ENCODE measurements around the gene ARAP2.

Gene ARAP2

DNA sequence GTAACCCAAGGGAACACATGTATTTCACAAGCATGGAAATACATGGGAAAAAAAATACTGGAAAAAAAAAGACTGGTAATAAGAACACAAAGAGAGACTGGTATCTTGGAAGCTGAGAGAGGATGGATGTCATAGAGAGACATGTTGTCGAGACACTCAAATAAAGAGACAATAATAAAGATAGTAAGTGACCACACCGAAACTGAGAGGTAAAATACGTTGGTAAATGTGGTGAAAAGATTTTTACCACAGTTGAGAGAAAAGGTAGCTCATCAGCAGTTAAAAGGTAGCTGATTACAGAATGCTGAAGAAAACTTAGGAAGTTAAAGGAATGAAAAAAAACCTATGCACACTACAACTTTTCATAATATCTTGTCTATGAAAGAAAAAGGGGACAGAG lies 81.1 kb downstream of the ARAP2 start:
- no peak for TF ChIP-seq TAF1 (IDR thresholded peaks at IDR 0.05; ENCODE audit: borderline replicate concordance, insufficient read depth, low read length)
- TF ChIP-seq, protein P1, sequence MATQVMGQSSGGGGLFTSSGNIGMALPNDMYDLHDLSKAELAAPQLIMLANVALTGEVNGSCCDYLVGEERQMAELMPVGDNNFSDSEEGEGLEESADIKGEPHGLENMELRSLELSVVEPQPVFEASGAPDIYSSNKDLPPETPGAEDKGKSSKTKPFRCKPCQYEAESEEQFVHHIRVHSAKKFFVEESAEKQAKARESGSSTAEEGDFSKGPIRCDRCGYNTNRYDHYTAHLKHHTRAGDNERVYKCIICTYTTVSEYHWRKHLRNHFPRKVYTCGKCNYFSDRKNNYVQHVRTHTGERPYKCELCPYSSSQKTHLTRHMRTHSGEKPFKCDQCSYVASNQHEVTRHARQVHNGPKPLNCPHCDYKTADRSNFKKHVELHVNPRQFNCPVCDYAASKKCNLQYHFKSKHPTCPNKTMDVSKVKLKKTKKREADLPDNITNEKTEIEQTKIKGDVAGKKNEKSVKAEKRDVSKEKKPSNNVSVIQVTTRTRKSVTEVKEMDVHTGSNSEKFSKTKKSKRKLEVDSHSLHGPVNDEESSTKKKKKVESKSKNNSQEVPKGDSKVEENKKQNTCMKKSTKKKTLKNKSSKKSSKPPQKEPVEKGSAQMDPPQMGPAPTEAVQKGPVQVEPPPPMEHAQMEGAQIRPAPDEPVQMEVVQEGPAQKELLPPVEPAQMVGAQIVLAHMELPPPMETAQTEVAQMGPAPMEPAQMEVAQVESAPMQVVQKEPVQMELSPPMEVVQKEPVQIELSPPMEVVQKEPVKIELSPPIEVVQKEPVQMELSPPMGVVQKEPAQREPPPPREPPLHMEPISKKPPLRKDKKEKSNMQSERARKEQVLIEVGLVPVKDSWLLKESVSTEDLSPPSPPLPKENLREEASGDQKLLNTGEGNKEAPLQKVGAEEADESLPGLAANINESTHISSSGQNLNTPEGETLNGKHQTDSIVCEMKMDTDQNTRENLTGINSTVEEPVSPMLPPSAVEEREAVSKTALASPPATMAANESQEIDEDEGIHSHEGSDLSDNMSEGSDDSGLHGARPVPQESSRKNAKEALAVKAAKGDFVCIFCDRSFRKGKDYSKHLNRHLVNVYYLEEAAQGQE (IDR thresholded peaks at IDR 0.05; ENCODE audit: insufficient read depth in 1 of 2, low read depth in 2 of 2, low read length in 2 of 2) = no peak

DNA sequence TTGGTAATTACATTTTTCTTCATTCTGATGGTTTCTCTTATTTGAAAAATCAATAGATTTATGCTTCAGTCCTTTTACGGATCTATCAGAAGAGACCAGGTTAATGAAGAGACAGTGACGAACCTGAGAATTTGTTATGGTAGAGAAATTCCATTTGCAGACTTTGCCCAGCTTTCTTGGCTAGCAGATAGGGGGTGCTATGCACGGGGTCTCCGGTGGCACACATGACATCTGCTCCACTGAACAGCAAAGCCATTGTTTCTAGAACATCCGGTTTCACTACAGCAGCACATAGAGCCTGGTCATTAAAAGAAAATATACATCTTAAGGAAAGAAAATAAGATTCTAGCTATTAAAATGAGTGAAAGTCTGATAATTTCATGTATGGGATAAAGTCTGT lies 85.1 kb downstream of the ARAP2 start:
- TF ChIP-seq TAF1 (IDR thresholded peaks at IDR 0.05; ENCODE audit: borderline replicate concordance, insufficient read depth, low read length) = no peak
- TF ChIP-seq, protein P1 (IDR thresholded peaks at IDR 0.05; ENCODE audit: insufficient read depth in 1 of 2, low read depth in 2 of 2, low read length in 2 of 2) = no peak
- no peak for TF ChIP-seq FOXP2 (optimal IDR thresholded peaks at IDR 0.05; ENCODE audit: borderline replicate concordance, extremely low read depth, extremely low read length, insufficient read depth)
- TF ChIP-seq SIN3A (IDR thresholded peaks at IDR 0.05; ENCODE audit: borderline replicate concordance, insufficient read depth, low read length) = no peak
- no peak for TF ChIP-seq POLR2AphosphoS5 (IDR thresholded peaks at IDR 0.05; ENCODE audit: low read depth, low read length)

DNA sequence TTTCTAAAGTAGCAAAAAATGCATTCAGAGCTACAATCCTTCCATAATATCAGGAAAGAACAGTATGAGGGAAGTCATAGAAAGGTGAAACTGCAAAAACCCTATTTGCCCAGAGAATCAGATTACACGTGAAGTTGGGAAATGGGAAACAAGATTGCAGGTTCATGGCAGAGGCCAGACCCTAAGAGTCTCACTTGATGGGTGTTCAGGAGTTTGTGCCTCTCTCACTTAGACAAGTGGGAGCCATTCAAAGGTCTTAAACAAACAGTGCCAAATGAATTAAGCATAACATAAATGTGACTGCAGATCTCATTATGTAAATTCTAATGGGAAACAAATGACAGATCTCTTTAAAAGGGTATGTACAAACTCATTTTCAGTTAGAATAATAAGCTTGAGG lies 91.6 kb downstream of the ARAP2 start:
- TF ChIP-seq SIN3A (IDR thresholded peaks at IDR 0.05; ENCODE audit: borderline replicate concordance, insufficient read depth, low read length) = no peak
- TF ChIP-seq, protein P1 (IDR thresholded peaks at IDR 0.05; ENCODE audit: insufficient read depth in 1 of 2, low read depth in 2 of 2, low read length in 2 of 2) = no peak
- TF ChIP-seq FOXP2 (optimal IDR thresholded peaks at IDR 0.05; ENCODE audit: borderline replicate concordance, extremely low read depth, extremely low read length, insufficient read depth) = no peak
- no peak for TF ChIP-seq TAF1 (IDR thresholded peaks at IDR 0.05; ENCODE audit: borderline replicate concordance, insufficient read depth, low read length)
- no peak for TF ChIP-seq POLR2AphosphoS5 (IDR thresholded peaks at IDR 0.05; ENCODE audit: low read depth, low read length)

DNA sequence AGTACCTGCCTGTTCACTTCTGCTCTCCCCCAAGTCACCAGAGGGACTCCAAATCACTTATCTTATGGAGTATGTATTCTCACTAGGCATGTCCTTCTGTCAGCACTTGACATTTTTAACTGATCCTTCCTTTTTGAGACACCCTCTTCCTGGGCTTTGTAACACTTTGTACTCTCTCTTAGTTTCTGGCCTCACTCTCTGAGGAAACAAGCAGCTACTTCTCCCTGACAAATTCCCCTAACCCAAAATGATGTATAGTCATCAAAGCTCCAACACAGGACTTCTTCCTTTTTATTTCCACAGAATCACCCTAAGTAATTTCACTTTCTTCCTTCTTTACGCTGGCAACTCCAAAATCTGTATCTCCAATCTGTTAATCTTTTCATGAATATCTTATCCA lies 101.8 kb downstream of the ARAP2 start:
- TF ChIP-seq SIN3A (IDR thresholded peaks at IDR 0.05; ENCODE audit: borderline replicate concordance, insufficient read depth, low read length) (no peak), FOXP2 (optimal IDR thresholded peaks at IDR 0.05; ENCODE audit: borderline replicate concordance, extremely low read depth, extremely low read length, insufficient read depth) (no peak), TAF1 (IDR thresholded peaks at IDR 0.05; ENCODE audit: borderline replicate concordance, insufficient read depth, low read length) (no peak), POLR2AphosphoS5 (IDR thresholded peaks at IDR 0.05; ENCODE audit: low read depth, low read length) (no peak)

DNA sequence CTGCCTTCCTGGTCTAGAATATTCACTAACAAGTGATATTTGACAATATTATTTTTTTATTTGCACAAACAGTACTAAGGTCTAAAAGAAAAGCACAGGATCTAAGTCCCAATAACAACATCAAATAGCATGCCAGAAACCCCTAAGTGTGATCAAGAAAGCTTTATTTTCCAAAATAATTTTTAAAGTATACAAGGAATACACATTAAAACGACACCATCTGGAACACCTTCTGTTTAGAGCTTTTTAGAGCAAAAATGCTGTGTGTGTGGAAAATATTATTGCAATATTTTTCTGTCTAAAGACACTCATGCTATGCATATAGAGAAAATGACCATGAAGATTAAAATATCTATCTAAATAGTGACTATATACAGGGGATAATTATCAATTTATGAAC lies 103.1 kb downstream of the ARAP2 start:
- TF ChIP-seq SIN3A (IDR thresholded peaks at IDR 0.05; ENCODE audit: borderline replicate concordance, insufficient read depth, low read length) (no peak), FOXP2 (optimal IDR thresholded peaks at IDR 0.05; ENCODE audit: borderline replicate concordance, extremely low read depth, extremely low read length, insufficient read depth) (no peak), TAF1 (IDR thresholded peaks at IDR 0.05; ENCODE audit: borderline replicate concordance, insufficient read depth, low read length) (no peak), POLR2AphosphoS5 (IDR thresholded peaks at IDR 0.05; ENCODE audit: low read depth, low read length) (no peak)
- TF ChIP-seq, protein P1 (IDR thresholded peaks at IDR 0.05; ENCODE audit: insufficient read depth in 1 of 2, low read depth in 2 of 2, low read length in 2 of 2) = no peak

All from PFSK-1 (cell line).